ENCODE results near the gene MSH2.

The MSH2 gene

DNA sequence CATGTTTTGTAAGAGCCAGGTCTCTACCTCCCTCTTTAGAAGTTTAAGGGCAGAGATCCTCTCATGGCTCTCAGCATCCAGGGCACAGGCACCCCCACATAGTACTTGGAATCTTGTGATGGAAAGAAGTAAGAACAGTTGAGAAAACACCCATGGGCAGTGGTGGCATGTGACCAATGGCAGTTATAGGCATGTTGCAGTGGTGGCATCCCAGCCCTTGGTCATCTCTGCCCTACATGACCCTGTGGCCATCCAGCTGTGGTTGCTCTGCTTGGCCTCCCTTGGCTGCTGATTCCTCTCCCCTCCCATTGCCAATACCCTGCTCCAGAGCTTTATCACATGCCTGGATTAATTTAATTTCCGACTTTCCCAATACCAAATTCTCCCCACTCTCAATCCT lies 13.3 kb upstream of the MSH2 start:
- Histone ChIP-seq H3K4me2 (no peak overlapping the region), H3K27me3 (ENCODE audit: insufficient read depth, low read depth) (no peaks in the 10 kb centered on the region), H2AFZ (ENCODE audit: low read depth) (no peak overlapping the region), H3K4me1 (ENCODE audit: low read depth, poor library complexity, severe bottlenecking) (peaks cover 10% of the 10 kb centered on the region), H3K9ac (no peak overlapping the region), H3K36me3 (ENCODE audit: insufficient read depth) (no peaks in the 10 kb centered on the region), H3K79me2 (ENCODE audit: insufficient read depth, low read depth) (no peaks in the 10 kb centered on the region), H3K27ac (no peak overlapping the region), H4K20me1 (ENCODE audit: insufficient read depth) (no peaks in the 10 kb centered on the region), H3K4me3 (IDR thresholded peaks at IDR 0.05; ENCODE audit: insufficient read depth, low read depth, low read length) (no peak overlapping the region)
- TF ChIP-seq, protein P1, sequence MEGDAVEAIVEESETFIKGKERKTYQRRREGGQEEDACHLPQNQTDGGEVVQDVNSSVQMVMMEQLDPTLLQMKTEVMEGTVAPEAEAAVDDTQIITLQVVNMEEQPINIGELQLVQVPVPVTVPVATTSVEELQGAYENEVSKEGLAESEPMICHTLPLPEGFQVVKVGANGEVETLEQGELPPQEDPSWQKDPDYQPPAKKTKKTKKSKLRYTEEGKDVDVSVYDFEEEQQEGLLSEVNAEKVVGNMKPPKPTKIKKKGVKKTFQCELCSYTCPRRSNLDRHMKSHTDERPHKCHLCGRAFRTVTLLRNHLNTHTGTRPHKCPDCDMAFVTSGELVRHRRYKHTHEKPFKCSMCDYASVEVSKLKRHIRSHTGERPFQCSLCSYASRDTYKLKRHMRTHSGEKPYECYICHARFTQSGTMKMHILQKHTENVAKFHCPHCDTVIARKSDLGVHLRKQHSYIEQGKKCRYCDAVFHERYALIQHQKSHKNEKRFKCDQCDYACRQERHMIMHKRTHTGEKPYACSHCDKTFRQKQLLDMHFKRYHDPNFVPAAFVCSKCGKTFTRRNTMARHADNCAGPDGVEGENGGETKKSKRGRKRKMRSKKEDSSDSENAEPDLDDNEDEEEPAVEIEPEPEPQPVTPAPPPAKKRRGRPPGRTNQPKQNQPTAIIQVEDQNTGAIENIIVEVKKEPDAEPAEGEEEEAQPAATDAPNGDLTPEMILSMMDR (conservative IDR thresholded peaks at IDR 0.05; ENCODE audit: low read depth, low read length), result no peak

DNA sequence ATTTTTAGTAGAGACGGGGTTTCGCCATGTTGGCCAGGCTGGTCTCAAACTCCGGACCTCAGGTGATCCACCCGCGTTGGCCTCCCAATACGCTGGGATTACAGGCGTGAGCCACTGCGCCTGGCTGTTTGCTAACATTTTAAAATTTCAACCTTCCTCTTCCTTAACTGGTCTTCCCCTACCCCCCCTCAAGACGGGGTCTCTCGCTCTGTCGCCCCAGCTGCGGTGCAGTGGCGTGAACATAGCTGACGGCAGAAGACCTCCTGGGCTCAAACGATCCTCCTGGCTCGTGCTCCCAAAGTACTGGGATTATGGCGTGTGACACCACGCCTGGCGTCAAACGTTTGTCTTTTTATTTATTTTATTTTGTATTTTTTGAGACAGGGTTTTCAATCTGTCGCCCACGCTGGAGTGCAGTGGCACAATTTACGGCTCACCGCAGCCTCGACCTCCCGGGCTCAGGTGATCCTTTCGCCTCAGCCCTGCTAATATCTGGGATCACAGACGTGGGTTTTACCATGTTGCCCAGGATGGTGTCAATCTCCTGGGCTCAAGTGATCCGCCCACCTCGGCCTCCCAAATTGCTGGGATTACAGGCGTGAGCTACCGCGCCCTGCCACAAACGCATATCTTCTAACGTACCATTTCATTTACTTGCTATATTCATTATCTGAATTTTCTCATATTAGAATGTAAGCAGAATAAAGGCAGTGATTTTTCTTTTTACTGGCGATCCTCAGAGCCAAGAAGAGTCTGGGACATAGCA lies 984 bp upstream of the MSH2 start:
- TF ChIP-seq, protein P1 (conservative IDR thresholded peaks at IDR 0.05; ENCODE audit: low read depth, low read length), result no peak
- Histone ChIP-seq H3K27me3 (ENCODE audit: insufficient read depth, low read depth) (no peaks in the 10 kb centered on the region), H2AFZ (ENCODE audit: low read depth) (peak overlapping the region; percentile 94), H3K4me1 (ENCODE audit: low read depth, poor library complexity, severe bottlenecking) (peaks cover 38% of the 10 kb centered on the region), H3K4me2 (peak overlapping the region; percentile 96), H3K27ac (peak overlapping the region; percentile 78; the same call in 1 of the 2 replicates), H4K20me1 (ENCODE audit: insufficient read depth) (no peaks in the 10 kb centered on the region), H3K4me3 (IDR thresholded peaks at IDR 0.05; ENCODE audit: insufficient read depth, low read depth, low read length) (no peak overlapping the region), H3K36me3 (ENCODE audit: insufficient read depth) (no peaks in the 10 kb centered on the region), H3K79me2 (ENCODE audit: insufficient read depth, low read depth) (peaks cover 39% of the 10 kb centered on the region), H3K9ac (peak overlapping the region; percentile 78; the same call in 1 of the 2 replicates)

DNA sequence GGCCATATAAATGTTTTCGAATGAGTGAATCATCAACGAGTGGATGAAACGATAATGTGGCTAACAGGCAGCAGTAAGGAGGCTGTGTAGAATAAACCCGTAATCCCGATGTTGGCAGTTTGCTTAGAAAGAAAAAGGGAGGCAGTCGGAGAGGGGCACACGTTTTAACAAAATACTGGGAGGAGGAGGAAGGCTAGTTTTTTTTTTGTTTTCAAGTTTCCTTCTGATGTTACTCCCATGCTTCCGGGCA lies 476 bp upstream of the MSH2 start:
- Histone ChIP-seq H3K4me3 (IDR thresholded peaks at IDR 0.05; ENCODE audit: insufficient read depth, low read depth, low read length) (no peak overlapping the region), H3K9ac (peak overlapping the region; percentile 78; the same call in 1 of the 2 replicates), H3K36me3 (ENCODE audit: insufficient read depth) (no peaks in the 10 kb centered on the region), H3K4me2 (peak overlapping the region; percentile 96), H4K20me1 (ENCODE audit: insufficient read depth) (no peaks in the 10 kb centered on the region), H3K27ac (peak overlapping the region; percentile 78; the same call in 1 of the 2 replicates), H3K27me3 (ENCODE audit: insufficient read depth, low read depth) (no peaks in the 10 kb centered on the region), H3K79me2 (ENCODE audit: insufficient read depth, low read depth) (peaks cover 42% of the 10 kb centered on the region), H3K4me1 (ENCODE audit: low read depth, poor library complexity, severe bottlenecking) (peaks cover 43% of the 10 kb centered on the region), H2AFZ (ENCODE audit: low read depth) (peak overlapping the region; percentile 94)
- TF ChIP-seq, protein P1 (conservative IDR thresholded peaks at IDR 0.05; ENCODE audit: low read depth, low read length), result no peak

DNA sequence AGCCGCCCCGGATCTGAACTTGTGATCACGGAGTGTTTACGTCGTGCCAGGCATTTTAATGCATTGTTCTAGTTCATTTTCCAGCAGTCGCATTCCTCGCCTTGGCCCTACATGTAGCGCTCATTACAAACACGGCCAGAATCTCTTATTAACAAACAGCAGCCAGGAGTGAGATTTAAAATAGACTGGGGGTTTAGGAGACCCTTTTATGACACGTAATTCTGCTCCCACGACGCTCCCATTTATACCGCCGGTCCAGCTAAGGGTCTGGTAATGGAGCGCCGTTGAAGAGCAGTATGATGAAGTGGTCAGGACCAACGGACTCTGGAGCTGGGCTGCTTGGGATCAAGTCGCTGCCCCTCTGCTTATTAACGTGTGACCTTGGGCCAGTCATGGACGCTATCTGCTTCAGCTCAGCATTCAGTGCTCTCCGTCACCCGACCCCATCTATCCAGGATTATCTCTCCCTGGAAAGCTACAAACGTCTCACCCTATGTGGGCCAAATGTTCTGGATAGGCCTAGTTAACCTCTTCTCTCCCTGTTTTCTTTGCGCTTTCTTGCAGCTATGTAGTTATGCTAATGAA lies 745 bp downstream of the MSH2 start:
- Histone ChIP-seq H3K36me3 (ENCODE audit: insufficient read depth) (0 out of 2 replicates have a peak, but pooled peaks cover 4% of the 10 kb centered on the region), H2AFZ (ENCODE audit: low read depth) (peak overlapping the region; percentile 94; the same call in 1 of the 2 replicates), H3K27ac (peak overlapping the region; percentile 78), H3K4me3 (IDR thresholded peaks at IDR 0.05; ENCODE audit: insufficient read depth, low read depth, low read length) (peak overlapping the region; percentile 43), H3K79me2 (ENCODE audit: insufficient read depth, low read depth) (peaks cover 54% of the 10 kb centered on the region), H3K4me2 (peak overlapping the region; percentile 99), H3K9ac (peak overlapping the region; percentile 78; the same call in 1 of the 2 replicates), H4K20me1 (ENCODE audit: insufficient read depth) (no peaks in the 10 kb centered on the region), H3K4me1 (ENCODE audit: low read depth, poor library complexity, severe bottlenecking) (peaks cover 55% of the 10 kb centered on the region), H3K27me3 (ENCODE audit: insufficient read depth, low read depth) (no peaks in the 10 kb centered on the region)
- TF ChIP-seq, protein P1 (conservative IDR thresholded peaks at IDR 0.05; ENCODE audit: low read depth, low read length), result no peak
